Measurements from ENCODE around the gene ENAH.

DNA sequence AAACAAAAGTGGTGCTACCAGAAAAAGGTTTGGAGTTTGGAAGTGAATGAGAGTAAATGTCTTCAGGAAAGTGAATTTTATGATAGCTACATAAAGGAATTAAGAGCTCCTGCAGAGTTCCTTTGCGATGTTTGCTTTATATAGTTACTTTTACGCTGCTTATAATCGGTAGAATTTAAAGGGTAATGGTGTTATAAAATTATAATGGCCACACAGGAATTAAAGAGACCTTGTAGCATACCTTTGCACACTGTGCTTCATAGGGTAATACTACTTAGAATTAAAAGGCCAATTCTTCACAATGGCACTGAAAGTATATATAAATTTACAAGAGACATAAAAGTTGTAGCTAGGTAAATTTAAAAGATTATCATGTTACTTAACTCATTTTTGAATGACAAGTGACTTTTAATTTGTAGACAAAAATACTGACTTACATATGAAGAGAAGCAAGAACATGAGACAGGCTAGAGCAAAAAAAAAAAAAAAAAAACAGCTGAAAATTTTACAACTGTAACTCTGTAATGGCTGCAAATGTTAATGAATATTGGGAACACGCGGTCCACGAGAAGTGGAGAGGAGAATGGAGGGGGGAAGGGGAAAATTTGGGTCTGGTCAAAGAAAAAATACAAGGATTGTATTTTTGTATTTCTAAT is 159.2 kb downstream of the ENAH start:
- TF ChIP-seq, protein P1, sequence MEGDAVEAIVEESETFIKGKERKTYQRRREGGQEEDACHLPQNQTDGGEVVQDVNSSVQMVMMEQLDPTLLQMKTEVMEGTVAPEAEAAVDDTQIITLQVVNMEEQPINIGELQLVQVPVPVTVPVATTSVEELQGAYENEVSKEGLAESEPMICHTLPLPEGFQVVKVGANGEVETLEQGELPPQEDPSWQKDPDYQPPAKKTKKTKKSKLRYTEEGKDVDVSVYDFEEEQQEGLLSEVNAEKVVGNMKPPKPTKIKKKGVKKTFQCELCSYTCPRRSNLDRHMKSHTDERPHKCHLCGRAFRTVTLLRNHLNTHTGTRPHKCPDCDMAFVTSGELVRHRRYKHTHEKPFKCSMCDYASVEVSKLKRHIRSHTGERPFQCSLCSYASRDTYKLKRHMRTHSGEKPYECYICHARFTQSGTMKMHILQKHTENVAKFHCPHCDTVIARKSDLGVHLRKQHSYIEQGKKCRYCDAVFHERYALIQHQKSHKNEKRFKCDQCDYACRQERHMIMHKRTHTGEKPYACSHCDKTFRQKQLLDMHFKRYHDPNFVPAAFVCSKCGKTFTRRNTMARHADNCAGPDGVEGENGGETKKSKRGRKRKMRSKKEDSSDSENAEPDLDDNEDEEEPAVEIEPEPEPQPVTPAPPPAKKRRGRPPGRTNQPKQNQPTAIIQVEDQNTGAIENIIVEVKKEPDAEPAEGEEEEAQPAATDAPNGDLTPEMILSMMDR (conservative IDR thresholded peaks at IDR 0.05 in 1 of 2, IDR thresholded peaks at IDR 0.05 in 1 of 2; ENCODE audit: low read depth in 1 of 2, low read length in 2 of 2) = no peak
- no peak for TF ChIP-seq EZH2 (IDR thresholded peaks at IDR 0.05; ENCODE audit: low read length, missing control alignments)

All from fibroblast of lung (primary cell).